ENCODE measurements around the gene CHPF2. TPM values are rescaled to one million over a fixed set of nuclear protein-coding genes. Genes with fewer than 3 reads are reported as not detected.

Gene CHPF2
- total RNA-seq = 69.0 and 92.5 TPM in 2 replicates

GRCh38 chr7:151232091-151232916, at the start of gene CHPF2:
Gene CHPF2, plus strand, starts transcription at chr7:151232483. Its CDS starts 1,529 bp downstream, at chr7:151234012.

GRCh38 chr7:151186640-151187408, 45.5 kb upstream of the CHPF2 start, which contains the start of gene ASB10:
Gene ASB10, minus strand, starts transcription at chr7:151187250. Its CDS starts 120 bp downstream, at chr7:151187130.

GRCh38 chr7:151210087-151210854, 22.0 kb upstream of the CHPF2 start, which contains the start of gene H2BK1:
Gene H2BK1, minus strand, starts transcription at chr7:151210488. Its CDS starts 170 bp downstream, at chr7:151210318.

GRCh38 chr7:151226875-151227782, 5.2 kb upstream of the CHPF2 start, which contains the start of gene ABCF2:
Gene ABCF2, minus strand, starts transcription at chr7:151227205. Its CDS starts 747 bp downstream, at chr7:151226458.

GRCh38 chr7:151248346-151249033, 16.2 kb downstream of the CHPF2 start, which contains the start of gene SMARCD3:
Gene SMARCD3, minus strand, starts transcription at chr7:151248694. Its CDS starts 132 bp downstream, at chr7:151248562.

Other genes with a start within 250 kb of the CHPF2 start
- gene NOS3, start 241.5 kb upstream of the CHPF2 start, total RNA-seq = 1.1 and 5.8 TPM in 2 replicates
- under 0.01 and 2.0 TPM in 2 replicates for gene ATG9B, start 208.0 kb upstream of the CHPF2 start, total RNA-seq
- 26.5 and 37.4 TPM in 2 replicates for gene ABCB8, start 204.0 kb upstream of the CHPF2 start, total RNA-seq
- under 0.01 and 0.19 TPM in 2 replicates for gene ASIC3, start 184.0 kb upstream of the CHPF2 start, total RNA-seq
- 18.9 and 23.4 TPM in 2 replicates for gene CDK5, start 174.6 kb upstream of the CHPF2 start, total RNA-seq
- 71.6 and 91.4 TPM in 2 replicates for gene SLC4A2, start 172.9 kb upstream of the CHPF2 start, total RNA-seq
- gene FASTK, start 151.7 kb upstream of the CHPF2 start, total RNA-seq = 68.2 and 83.2 TPM in 2 replicates
- 20.6 and 25.9 TPM in 2 replicates for gene TMUB1, start 149.0 kb upstream of the CHPF2 start, total RNA-seq
- gene AGAP3, start 146.0 kb upstream of the CHPF2 start, total RNA-seq = 42.8 and 45.9 TPM in 2 replicates
- not detected in 2 replicates for gene GBX1, start 64.8 kb upstream of the CHPF2 start, total RNA-seq
- gene ASB10, start 45.2 kb upstream of the CHPF2 start, total RNA-seq = not detected in 2 replicates
- gene H2BK1, start 22.0 kb upstream of the CHPF2 start, total RNA-seq = not detected in 2 replicates
- gene ABCF2, start 5.3 kb upstream of the CHPF2 start, total RNA-seq = 64.5 and 101 TPM in 2 replicates
- gene SMARCD3, start 16.2 kb downstream of the CHPF2 start, total RNA-seq = 30.3 and 39.7 TPM in 2 replicates
- gene NUB1, start 109.3 kb downstream of the CHPF2 start, total RNA-seq = 41.0 and 56.7 TPM in 2 replicates
- gene WDR86, start 177.6 kb downstream of the CHPF2 start, total RNA-seq = 0.56 TPM in 1 of 2 replicates, not detected in the other
- gene CRYGN, start 207.7 kb downstream of the CHPF2 start, total RNA-seq = 0.56 TPM in 1 of 2 replicates, not detected in the other

Measured in regular cardiac myocyte (primary cell).